Right lobe of liver (tissue), 4 donors: ENCODE measurements around the gene FGF14.

ENCODE experiments used
- POLR2A ChIP-seq: fragments of 450-650 bp; IDR thresholded peaks from one replicate; pipeline ENCODE4 v1.6.1; 2017; ENCODE audit warnings: antibody characterized with exemption, mild to moderate bottlenecking
- TF ChIP-seq, protein P1 (sequence below), 4 donors: fragments of 200-600 bp in 3 of 4; fragments of 450-650 bp in 1 of 4; IDR thresholded peaks; one replicate each; pipeline versions ENCODE4 v1.5.1 to v1.8.0; 2016 to 2022; ENCODE audit warnings: antibody characterized with exemption in 4 of 4, mild to moderate bottlenecking in 2 of 4
- donor health status: DM: no; HTN: no; CAD: no.
- donor health status: DM: no; HTN: no; CAD: no.
- donor health status: DM: no; HTN: yes; CAD: no.

DNA sequence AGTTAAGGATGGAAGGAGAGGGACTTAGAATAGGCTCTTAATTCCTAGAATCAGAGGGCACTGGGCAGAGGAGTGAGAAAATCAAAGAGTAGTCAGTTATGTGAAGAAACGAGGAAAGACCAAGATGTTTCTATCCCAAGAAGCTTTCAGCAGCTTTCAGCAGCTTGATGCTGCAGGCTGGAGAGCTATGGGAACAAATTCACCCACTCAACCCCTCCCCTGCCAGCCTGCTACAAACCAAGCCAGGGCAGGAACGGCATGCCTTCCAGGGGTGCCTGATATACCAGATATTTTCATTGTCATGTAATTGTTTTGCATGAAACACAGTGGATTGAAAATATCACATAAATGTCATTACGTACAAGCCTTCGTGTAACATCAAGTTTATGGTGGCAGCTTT, 262.2 kb downstream of the FGF14 start:
- TF ChIP-seq, protein P1, sequence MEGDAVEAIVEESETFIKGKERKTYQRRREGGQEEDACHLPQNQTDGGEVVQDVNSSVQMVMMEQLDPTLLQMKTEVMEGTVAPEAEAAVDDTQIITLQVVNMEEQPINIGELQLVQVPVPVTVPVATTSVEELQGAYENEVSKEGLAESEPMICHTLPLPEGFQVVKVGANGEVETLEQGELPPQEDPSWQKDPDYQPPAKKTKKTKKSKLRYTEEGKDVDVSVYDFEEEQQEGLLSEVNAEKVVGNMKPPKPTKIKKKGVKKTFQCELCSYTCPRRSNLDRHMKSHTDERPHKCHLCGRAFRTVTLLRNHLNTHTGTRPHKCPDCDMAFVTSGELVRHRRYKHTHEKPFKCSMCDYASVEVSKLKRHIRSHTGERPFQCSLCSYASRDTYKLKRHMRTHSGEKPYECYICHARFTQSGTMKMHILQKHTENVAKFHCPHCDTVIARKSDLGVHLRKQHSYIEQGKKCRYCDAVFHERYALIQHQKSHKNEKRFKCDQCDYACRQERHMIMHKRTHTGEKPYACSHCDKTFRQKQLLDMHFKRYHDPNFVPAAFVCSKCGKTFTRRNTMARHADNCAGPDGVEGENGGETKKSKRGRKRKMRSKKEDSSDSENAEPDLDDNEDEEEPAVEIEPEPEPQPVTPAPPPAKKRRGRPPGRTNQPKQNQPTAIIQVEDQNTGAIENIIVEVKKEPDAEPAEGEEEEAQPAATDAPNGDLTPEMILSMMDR (IDR thresholded peaks at IDR 0.05), result no peak
- TF ChIP-seq POLR2A, result no peak
